Activated CD4-positive, CD25-positive, alpha-beta regulatory T cell treated with anti-CD3 and anti-CD28 coated beads, Interleukin-2, amount 50 U/mL, for 24 hours (primary cell): Measurements from ENCODE around the gene ACOXL.
A peak's percentile ranks its signal among the peaks of the same experiment; 100 is the strongest.

ENCODE experiments used
- ATAC-seq, 2 donors: fragments of 150-1000 bp; cut with Tn5 transposase; one replicate each; pipeline ENCODE4 v1.10.0; 2021; ENCODE audit warnings: mild to moderate bottlenecking in 1 of 2, moderate library complexity in 1 of 2

The ACOXL gene

DNA sequence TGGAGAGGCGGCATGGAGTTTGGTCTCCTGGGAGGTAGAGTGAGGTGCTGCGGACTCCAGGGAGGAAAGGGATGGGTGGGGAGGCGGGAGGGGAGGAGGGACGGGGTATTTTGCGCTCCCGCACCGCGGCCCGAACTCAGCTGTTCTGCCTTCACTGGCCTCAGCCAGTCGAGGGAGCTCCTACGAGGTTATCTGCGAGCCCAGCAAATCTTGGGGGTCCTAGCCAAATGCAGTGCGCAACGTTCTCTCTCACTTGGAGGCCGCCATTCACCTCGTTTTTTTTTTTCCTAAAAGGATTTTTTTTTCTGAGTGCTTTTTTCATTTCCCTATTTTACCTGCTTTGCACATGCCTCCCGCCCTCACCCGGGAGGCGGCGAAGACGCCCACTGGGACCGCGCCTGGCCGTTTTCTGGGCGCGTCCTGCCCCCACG, 387.5 kb downstream of the ACOXL start:
- ATAC-seq, result no peak

DNA sequence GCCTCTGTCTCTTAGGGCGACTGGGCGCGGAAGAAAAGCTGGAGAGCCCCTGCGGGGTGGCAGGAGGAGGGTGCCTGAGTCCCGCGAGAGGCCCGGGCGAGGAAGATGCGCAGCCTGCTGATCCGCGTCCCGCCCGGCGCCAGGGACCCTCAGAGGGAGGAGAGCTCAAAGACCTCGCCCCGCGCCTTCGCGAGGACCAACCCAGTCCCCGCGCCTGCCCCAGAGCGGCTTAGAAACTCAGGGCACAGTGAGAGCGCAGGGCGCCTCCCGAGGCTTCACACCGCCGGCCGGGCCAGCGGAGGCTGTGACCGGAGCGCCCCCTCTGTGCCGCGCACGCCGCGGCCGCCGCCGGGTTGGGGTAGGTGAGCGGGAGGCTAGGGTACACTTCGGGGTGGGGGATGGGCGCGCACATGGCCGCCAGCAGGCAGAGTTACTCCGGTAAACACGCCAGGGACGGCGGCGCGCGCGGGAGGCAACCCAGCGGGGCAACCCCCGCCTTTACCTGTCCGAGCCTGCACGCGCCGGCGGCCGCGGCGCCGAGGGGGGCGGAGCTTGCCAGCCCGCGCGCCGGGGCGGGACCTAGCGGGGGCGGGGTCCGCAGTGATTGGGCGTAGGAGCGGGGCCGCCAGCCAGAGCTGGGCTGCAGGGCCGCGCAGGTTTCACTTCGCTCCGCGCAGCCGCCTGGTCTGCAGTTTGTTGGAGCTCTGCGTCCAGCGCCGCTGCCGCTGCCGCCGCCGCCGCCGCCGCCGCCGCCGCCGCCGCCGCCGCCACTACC, 388.1 kb downstream of the ACOXL start, which contains the start of gene BCL2L11:
Gene BCL2L11, plus strand, starts transcription at position 662 of the 775 bp plus-strand sequence. CDS start 2,832 bp downstream, outside the sequence.
- ATAC-seq, result peak; percentile 65 to 67

DNA sequence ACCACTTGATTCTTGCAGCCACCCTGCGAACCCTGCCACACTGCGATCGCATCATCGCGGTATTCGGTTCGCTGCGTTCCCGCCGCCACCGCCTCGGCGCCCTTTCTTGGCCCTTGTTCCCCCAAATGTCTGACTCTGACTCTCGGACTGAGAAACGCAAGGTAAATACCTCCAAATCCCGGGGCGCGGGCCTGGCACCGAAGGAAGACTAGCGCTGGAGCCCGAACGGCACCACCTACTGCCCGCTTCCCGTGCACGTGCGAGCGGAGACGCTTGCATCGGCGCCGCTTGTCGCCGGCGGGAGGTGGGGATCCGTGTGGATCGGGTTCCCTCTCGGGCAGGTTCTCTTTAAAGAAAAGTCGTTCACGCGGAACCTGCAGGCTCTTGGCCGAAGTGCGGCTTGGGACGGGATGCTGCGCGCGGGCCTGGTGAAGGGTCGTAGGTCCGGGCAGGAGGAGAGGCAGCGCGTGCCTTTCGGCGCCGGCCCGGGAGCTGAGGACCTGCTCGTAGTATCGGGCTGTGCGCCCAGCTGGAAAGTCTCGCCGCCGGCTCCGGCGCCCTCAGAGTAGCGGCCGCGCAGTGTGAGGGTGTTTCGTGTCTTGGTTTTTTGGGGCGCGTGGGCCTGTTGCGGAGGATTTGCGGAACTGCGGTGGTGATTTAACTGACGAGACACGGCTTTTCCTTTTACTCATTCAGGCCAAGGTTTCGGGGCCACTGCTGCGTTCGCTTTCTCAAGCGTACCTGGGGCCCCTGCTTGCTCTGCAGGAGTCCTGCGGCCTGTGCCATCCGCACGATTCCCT, 388.9 kb downstream of the ACOXL start:
- ATAC-seq, result peak in 1 of 2 donors; percentile 5

DNA sequence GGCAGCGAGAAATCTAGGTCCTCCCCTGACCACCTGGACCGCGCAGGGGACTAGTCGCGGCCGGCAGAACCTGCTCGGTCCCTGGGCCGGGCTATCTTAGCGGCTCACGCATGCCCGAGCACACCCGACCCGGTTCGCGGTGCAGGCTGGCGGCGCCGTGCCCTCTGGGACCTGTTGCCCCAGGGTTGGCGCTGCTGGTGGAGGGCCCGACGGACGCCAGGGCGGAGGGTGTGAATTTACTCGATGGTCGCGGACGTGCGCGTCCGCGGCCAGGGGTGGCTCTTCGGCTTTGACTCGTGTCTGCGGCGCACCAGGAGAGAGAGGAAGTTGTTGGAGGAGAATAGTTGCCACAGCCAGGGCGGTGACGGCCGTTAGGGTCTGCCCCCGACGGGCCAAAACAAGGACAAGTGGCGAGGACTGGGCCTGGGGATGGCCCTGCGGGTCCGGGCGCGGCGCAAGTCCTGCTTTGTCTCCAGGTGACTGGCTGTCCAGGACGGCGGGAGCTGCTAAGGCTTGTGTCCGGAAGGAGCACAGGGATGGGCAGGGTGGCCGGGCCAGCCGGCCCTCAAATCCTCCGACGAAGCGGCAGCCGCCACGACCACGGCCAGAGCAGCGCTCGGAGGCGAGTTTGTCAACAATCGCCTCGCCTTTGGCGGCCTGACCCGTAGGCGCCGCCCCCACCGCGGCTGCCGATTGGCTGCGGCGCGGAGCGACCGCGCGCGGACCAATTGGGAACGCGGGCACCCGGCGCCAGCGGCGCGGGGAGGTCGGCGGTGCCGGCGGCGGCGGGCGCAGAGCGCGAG, 389.7 kb downstream of the ACOXL start:
- ATAC-seq, result peak; percentile 56 to 58

DNA sequence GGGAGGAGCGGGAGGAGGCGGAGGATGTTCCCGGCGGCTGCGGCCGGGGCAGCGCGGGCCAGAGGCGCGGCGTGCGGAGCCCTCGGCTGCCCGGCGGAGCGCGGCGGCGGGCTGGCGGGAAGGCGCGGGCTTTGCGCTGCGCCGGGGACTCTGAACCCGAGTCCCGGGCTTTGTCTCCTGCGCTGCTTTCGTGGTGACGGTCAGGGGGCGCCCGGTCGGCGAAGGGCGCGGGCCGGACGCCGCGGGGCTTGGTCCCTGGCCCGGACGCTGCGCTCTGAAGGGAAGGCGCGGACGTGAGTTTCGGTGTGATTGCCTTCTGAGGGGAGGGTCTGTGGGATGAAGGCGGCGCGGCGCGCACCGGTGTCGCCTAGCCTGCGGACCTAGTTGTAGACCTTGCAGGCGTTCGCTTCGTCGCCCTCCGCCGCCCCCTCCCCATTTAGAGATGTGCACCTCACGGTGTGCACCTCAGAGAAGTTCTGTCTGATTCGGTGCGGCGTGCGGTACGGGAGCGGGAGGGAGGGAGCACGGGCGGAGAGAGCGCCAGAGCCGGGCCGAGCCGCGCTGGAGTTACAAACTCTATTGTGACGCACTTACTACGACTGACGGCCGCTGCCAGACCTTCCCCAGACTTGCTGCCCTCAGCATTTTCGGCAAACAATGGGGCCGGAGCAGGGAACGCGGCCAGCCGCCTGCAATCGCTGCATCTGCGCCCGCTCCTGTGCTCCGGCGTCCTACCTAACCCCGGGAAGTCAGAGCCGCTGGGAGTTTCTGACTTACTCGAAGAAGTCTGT, 390.5 kb downstream of the ACOXL start:
- no peak for ATAC-seq

DNA sequence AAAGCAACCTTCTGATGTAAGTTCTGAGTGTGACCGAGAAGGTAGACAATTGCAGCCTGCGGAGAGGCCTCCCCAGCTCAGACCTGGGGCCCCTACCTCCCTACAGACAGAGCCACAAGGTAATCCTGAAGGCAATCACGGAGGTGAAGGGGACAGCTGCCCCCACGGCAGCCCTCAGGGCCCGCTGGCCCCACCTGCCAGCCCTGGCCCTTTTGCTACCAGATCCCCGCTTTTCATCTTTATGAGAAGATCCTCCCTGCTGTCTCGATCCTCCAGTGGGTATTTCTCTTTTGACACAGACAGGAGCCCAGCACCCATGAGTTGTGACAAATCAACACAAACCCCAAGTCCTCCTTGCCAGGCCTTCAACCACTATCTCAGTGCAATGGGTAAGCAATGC, 391.4 kb downstream of the ACOXL start:
- ATAC-seq, result no peak

DNA sequence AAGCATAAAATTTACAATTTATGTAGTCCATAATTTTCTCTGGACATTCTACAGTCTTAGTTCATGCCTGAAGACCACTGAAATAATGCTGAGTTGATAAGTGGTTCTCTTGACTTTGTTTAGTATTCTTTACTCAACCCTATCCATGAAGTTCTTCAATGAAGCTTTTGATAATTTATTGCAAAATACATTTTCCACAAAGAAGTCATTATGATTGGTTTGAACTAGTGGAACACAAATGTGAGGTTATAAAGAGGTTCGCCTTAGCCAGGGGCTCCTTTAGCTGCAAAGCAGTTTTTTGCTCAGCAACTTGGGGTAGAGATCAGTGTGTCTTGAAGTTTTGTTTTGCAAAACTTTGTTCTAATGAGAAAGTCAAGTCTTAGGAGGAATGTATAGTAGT, 394.2 kb downstream of the ACOXL start:
- no peak for ATAC-seq

DNA sequence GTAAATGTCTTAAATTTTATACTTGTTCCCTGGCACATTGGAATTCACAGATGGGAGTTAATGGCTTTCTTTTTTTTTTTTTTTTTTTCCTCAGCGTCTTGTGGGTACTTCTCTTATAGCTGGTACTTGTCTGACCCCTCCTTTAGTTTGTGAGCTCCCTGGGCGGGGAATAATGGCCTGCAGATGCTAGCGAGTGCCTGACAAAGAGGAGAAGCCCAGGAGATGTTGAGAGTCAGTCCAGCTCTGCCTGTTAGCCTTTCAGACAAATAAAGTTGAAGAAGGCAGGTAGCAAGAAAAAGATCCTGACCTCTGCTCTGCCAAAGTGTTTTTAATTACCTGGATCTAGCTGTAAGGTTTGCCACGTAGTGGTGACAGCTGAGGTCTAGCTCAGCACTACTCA, 395.0 kb downstream of the ACOXL start:
- ATAC-seq, result no peak

DNA sequence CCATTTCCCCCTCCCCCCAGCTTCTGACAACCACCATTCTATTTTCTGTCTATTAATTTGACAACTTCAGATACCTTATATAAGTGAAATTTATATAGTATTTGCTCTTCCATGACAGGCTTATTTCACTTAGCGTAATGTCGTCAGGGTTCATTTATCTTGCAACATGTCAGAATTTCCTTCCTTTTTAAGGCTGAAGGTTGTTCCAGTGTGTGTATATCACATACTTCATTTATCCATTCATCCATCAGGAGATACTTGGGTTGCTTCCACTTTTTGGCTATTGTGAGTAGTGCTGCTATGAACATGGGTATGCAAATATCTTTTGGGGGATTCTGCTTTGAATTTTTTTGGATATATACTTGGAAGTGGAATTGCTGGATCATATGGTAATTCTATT, 395.7 kb downstream of the ACOXL start:
- ATAC-seq, result no peak

DNA sequence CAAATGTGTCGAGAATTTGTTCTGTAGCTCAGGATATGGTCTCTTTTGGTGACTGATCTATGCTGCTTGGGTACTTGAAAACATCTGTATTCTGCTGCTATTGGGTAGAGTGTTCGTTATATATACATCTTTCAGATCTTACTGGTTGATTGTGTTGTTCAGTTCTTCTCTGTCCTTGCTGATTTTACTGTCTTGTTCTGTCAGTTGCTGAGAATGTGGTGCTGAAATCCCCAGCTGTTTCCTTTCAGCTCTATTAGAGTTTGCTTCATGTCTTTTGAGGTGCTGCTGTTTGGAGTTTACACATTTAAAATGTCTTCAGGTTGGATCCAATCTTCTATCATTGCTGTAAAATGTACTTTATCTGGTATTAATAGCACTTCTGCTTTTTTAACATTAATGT, 401.2 kb downstream of the ACOXL start:
- no peak for ATAC-seq

DNA sequence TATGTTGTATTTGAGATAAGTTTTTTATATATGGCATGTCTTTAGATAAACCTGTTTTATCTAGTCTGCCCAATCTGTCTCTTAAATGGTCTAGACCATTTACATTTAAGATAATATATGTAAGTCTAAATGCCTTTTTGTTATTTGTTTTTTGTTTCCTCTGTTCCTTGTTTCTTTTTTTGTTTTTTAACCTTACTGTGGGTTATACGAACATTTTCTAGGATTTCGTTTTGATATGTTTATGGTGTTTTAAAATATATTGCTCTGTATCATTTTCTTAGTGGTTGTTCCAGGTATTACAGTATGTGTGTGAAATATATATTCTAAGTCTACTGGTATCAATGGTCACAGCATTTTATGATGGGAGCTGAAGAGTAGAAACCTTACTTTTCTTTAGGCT, 401.7 kb downstream of the ACOXL start:
- no peak for ATAC-seq

DNA sequence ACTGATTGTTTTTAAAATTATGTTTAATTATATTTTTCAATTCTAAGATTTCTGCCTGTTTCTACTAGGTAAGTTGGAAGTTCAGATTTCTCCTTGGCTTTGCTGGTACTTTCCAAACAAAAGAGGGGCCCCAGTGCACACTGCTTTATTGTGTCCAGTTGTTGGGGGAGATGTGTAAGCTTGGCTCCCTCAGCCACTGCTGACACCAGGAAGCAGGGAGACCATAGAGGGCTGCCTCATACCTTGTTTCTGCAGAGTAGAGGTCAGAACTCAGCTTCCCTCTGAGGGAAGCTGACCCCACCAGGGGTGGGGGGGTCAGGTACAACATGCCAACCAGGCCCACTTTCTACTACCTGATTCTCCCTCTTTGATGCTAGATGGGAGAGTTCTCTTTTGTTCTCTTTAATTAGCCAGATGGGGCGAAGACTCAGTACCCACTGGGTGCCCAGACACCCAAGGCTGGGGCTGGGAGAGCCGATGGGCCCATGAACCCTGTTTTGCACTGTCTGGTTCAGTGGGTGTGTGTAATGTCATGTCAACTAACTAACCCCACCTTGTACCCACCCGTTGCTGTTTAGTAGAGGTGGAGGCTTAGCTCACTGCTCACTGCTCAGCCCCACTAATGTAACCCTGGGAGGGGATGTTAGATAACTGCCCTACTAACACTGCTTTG, 403.0 kb downstream of the ACOXL start:
- ATAC-seq, result no peak

DNA sequence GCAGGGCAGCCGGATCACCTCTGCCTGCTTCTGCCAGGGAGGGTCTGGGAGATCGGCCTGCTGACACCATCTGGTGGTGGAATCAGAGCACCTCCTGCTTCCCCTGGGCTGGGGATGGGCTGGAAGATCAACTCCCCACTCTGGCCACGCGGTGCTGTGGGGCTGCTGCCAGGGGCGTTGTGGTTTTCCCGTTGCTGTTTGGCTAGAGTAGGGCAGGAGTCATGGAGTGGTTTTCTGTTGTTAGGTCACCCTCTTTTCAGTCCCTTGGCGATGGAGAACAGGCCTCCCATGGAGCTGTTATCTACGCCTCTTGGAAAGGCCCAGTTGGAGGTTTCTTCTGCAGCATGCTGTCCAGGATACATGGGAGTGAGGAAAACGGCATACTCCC, 403.5 kb downstream of the ACOXL start:
- no peak for ATAC-seq

DNA sequence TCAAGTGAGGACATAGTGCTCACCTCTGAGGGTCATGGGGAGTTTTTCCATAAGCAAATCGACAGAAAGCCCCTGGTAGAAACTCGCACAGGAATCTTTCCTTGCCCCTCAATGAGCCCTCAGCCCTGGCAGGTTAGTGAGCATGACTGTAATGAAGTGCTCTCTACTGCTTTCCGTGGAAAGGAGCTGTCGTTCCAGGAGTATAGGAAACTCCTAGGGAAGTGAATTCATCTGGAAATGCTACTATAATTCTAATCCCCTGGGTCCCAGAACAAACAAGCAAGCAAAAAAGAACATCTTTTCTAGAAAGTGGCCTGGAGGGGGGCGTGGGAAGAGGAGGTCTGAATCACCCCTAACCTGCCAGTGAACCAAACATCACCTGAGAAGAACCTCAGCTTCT, 406.5 kb downstream of the ACOXL start:
- ATAC-seq, result no peak

DNA sequence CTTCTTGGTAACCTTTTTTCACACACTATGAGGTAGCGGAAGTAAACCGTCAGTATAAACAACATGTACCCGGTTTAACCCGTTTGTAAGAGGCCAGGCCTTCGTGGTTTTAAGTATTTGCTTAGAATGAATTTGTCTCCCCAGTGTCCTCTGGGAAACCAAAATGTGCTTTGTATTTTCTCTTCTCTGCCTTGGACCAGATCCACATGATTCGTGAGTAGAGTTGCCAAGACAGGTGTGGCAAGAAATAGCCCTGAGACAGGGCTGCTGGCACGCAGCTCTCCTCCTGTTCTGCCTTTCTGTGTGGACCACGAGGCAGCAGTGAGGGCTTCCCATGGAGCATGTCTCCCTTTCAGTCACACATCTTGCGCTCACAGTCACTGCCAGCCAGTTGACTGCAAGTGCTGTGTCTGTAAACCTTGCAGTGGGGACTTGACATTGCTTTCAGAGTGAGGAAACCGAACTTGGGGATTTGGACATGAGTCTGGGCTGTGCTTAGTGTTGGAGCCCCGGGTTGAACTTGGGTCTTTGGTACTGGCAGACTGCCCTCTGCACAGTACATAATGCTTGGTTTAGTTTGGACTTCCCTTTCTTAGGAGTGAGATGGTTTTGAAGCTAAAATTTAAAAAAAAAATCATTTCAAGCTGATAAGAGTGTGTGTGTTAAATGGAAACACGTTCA, 407.4 kb downstream of the ACOXL start:
- ATAC-seq, result no peak

DNA sequence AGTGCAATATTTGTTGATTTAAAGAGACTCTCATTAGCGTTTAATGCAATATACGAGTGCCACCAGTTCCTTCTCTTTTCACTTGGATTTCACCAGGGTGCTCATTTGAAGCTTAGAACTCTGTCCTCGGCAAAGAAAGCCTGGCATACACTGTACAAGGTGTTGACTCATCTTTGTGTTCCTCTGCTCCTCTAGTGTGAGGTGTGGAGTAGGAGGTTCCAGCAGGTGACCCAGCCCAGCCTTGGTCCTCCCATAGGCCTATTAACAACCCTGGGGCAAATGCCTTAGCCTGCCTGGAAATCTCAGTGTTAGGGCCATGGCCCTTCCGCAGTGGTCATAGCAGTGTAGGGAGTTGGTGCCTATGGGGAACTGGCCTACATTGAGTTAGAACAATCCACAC, 408.4 kb downstream of the ACOXL start:
- no peak for ATAC-seq

DNA sequence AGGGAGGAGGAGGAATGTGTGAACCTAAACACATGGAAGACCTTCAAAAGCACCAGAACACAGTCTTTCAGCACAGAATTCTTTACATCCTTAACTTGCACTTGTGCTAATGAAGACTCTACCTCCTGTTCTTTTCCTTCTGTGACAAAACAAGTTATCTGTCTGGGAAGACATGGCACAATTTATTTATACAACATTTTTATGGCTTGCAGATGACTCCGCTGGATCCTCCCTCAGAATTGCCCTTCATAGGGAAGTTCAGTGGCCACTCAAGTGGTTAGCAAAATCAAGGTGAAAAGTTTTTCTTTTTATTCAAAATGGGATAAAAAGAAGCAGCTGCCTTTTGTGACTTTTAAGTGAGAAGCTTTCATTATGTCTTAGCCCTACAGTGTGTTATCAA, 409.7 kb downstream of the ACOXL start:
- ATAC-seq, result no peak

DNA sequence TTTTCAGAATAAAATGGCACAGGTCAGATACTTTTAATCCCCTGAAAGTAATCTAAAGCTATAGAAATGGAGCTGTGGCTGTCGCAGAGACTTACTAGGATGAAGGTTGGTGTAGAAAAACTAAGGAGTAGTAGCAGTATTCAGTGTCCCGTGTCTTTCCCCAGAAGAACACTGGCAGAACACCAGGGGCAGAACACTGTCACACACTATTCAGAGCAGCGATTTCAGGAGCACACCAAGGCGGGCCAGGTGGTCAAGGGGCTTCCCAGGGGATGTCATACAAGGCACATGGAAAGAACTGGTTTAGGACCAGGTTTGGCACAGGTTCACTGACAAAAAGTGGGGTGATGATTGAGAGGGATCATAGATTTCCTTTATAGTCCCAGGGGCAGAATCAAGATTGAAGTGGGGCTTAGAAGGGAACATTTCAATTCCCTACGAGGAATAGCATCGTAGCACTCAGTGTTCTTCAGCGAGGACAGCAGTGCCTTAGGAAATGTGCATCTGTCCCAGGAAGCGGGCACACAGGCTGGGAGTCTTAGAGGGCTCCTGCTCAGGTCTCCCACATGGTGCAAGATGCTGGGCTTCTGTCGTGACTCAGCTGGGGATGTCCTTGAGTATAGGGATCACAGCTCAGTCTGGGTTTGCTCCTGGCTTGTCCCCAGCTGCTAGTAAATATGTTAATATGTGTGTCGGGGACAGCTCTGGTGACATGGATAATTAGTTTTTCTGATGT, 410.9 kb downstream of the ACOXL start:
- no peak for ATAC-seq

DNA sequence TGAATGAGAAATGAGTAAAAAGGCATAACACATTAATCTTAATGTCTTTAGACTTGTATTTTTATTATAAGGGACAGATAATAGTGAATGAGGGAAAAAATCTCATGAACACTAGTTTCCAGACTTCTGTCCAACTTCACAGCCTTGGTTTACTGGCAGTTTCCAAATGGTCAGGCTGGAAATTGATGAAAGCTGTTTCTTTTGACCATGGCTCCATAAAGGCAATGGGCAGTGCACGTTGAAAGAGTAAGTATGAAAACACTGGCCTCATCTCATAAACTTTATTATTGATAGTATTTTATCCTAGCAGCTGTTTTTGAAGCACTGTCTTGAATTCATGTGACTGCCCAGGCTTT, 411.4 kb downstream of the ACOXL start:
- ATAC-seq, result no peak

DNA sequence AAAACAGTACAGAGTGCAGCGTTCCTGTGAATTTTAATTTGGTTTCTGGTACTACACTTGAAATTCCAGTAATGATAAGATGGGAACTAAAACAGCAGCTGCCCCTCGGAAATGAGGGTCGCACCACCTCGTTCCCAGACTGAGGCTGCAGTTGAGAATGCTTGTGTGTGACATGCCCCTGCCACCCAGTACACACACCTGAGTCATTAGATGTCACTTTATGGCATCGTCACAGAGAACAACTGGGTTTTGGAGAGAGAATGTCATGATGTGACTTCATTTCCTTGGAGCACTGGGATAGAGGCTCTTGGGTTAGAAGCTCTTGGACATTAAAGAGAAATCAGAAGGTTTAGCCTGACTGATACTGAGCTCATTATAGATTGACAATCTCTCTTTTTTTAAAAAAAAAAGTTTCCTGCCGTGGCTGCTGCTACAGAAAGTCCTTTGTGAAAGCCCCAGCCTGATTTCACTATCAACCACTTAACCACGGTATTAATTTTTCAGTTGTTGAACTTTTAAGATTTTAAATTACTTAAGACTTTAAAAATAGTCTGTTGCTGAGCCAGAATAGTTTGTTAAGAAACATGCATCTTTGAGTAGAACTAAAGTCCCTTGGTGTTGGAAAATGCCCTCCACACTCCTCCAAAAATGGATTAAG, 412.9 kb downstream of the ACOXL start:
- ATAC-seq, result no peak
